HEK293 (cell line): ENCODE data around the gene FHAD1.

Experiments
- CTCF ChIA-PET: fragments of 350-600 bp; formaldehyde crosslinking; extraction: SDS; loops from one replicate; lab custom pipeline; 2021; ENCODE audit warnings: antibody characterized with exemption; lab: Yijun Ruan, JAX
- POLR2A ChIA-PET: fragments of 300-600 bp; formaldehyde crosslinking; extraction: SDS; loops from one replicate; lab custom pipeline; 2020; ENCODE audit warnings: antibody characterized with exemption, inconsistent platforms; lab: Yijun Ruan, JAX
- H3K27ac ChIP-seq: fragments of 200-500 bp; sonication (Bioruptor generic); 2 replicates; pipeline ENCODE4 v1.5.1; 2014; ENCODE audit warnings: low read depth, low read length, control low read depth, inconsistent platforms; ENCODE audit errors: extremely low read depth
- H3K36me3 ChIP-seq, 2 experiments: fragments of 200-500 bp in 1 of 2; sonication (Bioruptor generic) in 1 of 2; 1 replicate in 1 of 2; 2 replicates in 1 of 2; pipeline ENCODE4 v1.5.1; 2014 to 2017; ENCODE audit warnings: inconsistent platforms in 2 of 2, low read length in 2 of 2; ENCODE audit not compliant: control insufficient read depth in 2 of 2, insufficient read depth in 1 of 2
- H3K4me1 ChIP-seq: fragments of 200-500 bp; sonication (Bioruptor generic); 2 replicates; pipeline ENCODE4 v1.5.1; 2014; ENCODE audit warnings: mild to moderate bottlenecking, low read length, inconsistent platforms; ENCODE audit not compliant: control insufficient read depth, insufficient read depth
- H3K4me3 ChIP-seq: 2 replicates; pipeline ENCODE4 v1.5.1; 2011; ENCODE audit warnings: low read depth, mild to moderate bottlenecking, control low read depth, low read length, moderate library complexity
- H3K9me3 ChIP-seq: fragments of 200-500 bp; sonication (Bioruptor generic); 2 replicates; pipeline ENCODE4 v1.5.1; 2014; ENCODE audit warnings: low read depth, low read length, inconsistent platforms; ENCODE audit not compliant: control insufficient read depth, insufficient read depth
- KLF1 ChIP-seq: fragments of 450-650 bp; formaldehyde crosslinking; IDR thresholded peaks from 2 replicates; pipeline ENCODE4 v1.5.1; 2016; ENCODE audit warnings: missing biosample characterization, missing genetic modification characterization
- KLF17 ChIP-seq: fragments of 450-650 bp; formaldehyde crosslinking; IDR thresholded peaks from 2 replicates; pipeline ENCODE4 v1.5.1; 2016; ENCODE audit warnings: missing biosample characterization, missing genetic modification characterization
- KLF7 ChIP-seq: fragments of 450-650 bp; formaldehyde crosslinking; IDR thresholded peaks from 2 replicates; pipeline ENCODE4 v1.5.1; 2016; ENCODE audit warnings: missing biosample characterization, missing genetic modification characterization, borderline replicate concordance
- OSR2 ChIP-seq: fragments of 450-650 bp; formaldehyde crosslinking; IDR thresholded peaks from 2 replicates; pipeline ENCODE4 v1.5.1; 2016; ENCODE audit warnings: missing biosample characterization, missing genetic modification characterization
- SP3 ChIP-seq: fragments of 450-650 bp; formaldehyde crosslinking; IDR thresholded peaks from 2 replicates; pipeline ENCODE4 v1.5.1; 2016; ENCODE audit warnings: missing biosample characterization, missing genetic modification characterization
- ZBTB10 ChIP-seq: fragments of 450-650 bp; formaldehyde crosslinking; IDR thresholded peaks from 2 replicates; pipeline ENCODE4 v1.5.1; 2016; ENCODE audit warnings: missing biosample characterization, missing genetic modification characterization
- ZBTB21 ChIP-seq: fragments of 450-650 bp; formaldehyde crosslinking; IDR thresholded peaks from 2 replicates; pipeline ENCODE4 v1.5.1; 2017; ENCODE audit warnings: missing biosample characterization, missing genetic modification characterization
- ZBTB48 ChIP-seq: fragments of 450-650 bp; formaldehyde crosslinking; IDR thresholded peaks from 2 replicates; pipeline ENCODE4 v1.5.1; 2016; ENCODE audit warnings: missing biosample characterization, missing genetic modification characterization
- ZFP41 ChIP-seq: fragments of 450-650 bp; formaldehyde crosslinking; IDR thresholded peaks from 2 replicates; pipeline ENCODE4 v1.5.1; 2016; ENCODE audit warnings: missing biosample characterization, missing genetic modification characterization, borderline replicate concordance
- ZIC2 ChIP-seq: fragments of 450-650 bp; formaldehyde crosslinking; IDR thresholded peaks from 2 replicates; pipeline ENCODE4 v1.5.1; 2016; ENCODE audit warnings: missing biosample characterization, missing genetic modification characterization
- ZNF112 ChIP-seq: fragments of 450-650 bp; formaldehyde crosslinking; IDR thresholded peaks from 2 replicates; pipeline ENCODE4 v1.5.0; 2017; ENCODE audit warnings: missing biosample characterization, missing genetic modification characterization
- ZNF148 ChIP-seq: fragments of 450-650 bp; formaldehyde crosslinking; IDR thresholded peaks from 2 replicates; pipeline ENCODE4 v1.5.0; 2017; ENCODE audit warnings: missing biosample characterization, missing genetic modification characterization, borderline replicate concordance
- ZNF184 ChIP-seq: fragments of 450-650 bp; IDR thresholded peaks from 2 replicates; pipeline ENCODE4 v1.5.1; 2018; ENCODE audit warnings: missing biosample characterization, mild to moderate bottlenecking, missing genetic modification characterization
- ZNF354C ChIP-seq: fragments of 450-650 bp; formaldehyde crosslinking; IDR thresholded peaks from 2 replicates; pipeline ENCODE4 v1.5.1; 2016; ENCODE audit warnings: missing biosample characterization, missing genetic modification characterization, low read depth, borderline replicate concordance
- ZNF416 ChIP-seq: fragments of 450-650 bp; formaldehyde crosslinking; IDR thresholded peaks from 2 replicates; pipeline ENCODE4 v1.5.1; 2016; ENCODE audit warnings: missing biosample characterization, missing genetic modification characterization
- ZNF426 ChIP-seq: fragments of 450-650 bp; formaldehyde crosslinking; IDR thresholded peaks from 2 replicates; pipeline ENCODE4 v1.5.1; 2017; ENCODE audit warnings: missing biosample characterization, missing genetic modification characterization, mild to moderate bottlenecking, inconsistent platforms, moderate library complexity
- ZNF501 ChIP-seq: fragments of 450-650 bp; formaldehyde crosslinking; IDR thresholded peaks from 2 replicates; pipeline ENCODE4 v1.5.1; 2016; ENCODE audit warnings: missing biosample characterization, missing genetic modification characterization
- ZNF548 ChIP-seq: fragments of 450-650 bp; formaldehyde crosslinking; IDR thresholded peaks from 2 replicates; pipeline ENCODE4 v1.5.1; 2016; ENCODE audit warnings: missing biosample characterization, missing genetic modification characterization
- ZNF610 ChIP-seq: fragments of 450-650 bp; formaldehyde crosslinking; IDR thresholded peaks from 2 replicates; pipeline ENCODE4 v1.5.1; 2016; ENCODE audit warnings: missing biosample characterization, missing genetic modification characterization, borderline replicate concordance
- ZNF654 ChIP-seq: fragments of 450-650 bp; formaldehyde crosslinking; IDR thresholded peaks from 2 replicates; pipeline ENCODE4 v1.5.1; 2016; ENCODE audit warnings: low read depth, missing biosample characterization, missing genetic modification characterization
- ZNF768 ChIP-seq: fragments of 450-650 bp; formaldehyde crosslinking; IDR thresholded peaks from 2 replicates; pipeline ENCODE4 v1.5.1; 2018; ENCODE audit warnings: missing biosample characterization, mild to moderate bottlenecking, missing genetic modification characterization
- TF ChIP-seq, protein P1 (sequence below): fragments of 450-650 bp; formaldehyde crosslinking; IDR thresholded peaks from 2 replicates; pipeline ENCODE4 v1.5.1; 2017; ENCODE audit warnings: missing biosample characterization, missing genetic modification characterization
- TF ChIP-seq, protein P2 (sequence below): fragments of 450-650 bp; formaldehyde crosslinking; IDR thresholded peaks from 2 replicates; pipeline ENCODE4 v1.5.1; 2017; ENCODE audit warnings: missing biosample characterization, mild to moderate bottlenecking, missing genetic modification characterization, moderate library complexity
- TF ChIP-seq, protein P3 (sequence below): fragments of 450-650 bp; IDR thresholded peaks from 2 replicates; pipeline ENCODE4 v1.5.1; 2018; ENCODE audit warnings: missing biosample characterization, missing genetic modification characterization
- TF ChIP-seq, protein P4 (sequence below): sonication (generic); formaldehyde crosslinking; IDR thresholded peaks from 2 replicates; pipeline ENCODE4 v1.8.1; 2022; ENCODE audit warnings: mild to moderate bottlenecking, moderate library complexity, missing genetic modification reagents

FHAD1 gene

DNA sequence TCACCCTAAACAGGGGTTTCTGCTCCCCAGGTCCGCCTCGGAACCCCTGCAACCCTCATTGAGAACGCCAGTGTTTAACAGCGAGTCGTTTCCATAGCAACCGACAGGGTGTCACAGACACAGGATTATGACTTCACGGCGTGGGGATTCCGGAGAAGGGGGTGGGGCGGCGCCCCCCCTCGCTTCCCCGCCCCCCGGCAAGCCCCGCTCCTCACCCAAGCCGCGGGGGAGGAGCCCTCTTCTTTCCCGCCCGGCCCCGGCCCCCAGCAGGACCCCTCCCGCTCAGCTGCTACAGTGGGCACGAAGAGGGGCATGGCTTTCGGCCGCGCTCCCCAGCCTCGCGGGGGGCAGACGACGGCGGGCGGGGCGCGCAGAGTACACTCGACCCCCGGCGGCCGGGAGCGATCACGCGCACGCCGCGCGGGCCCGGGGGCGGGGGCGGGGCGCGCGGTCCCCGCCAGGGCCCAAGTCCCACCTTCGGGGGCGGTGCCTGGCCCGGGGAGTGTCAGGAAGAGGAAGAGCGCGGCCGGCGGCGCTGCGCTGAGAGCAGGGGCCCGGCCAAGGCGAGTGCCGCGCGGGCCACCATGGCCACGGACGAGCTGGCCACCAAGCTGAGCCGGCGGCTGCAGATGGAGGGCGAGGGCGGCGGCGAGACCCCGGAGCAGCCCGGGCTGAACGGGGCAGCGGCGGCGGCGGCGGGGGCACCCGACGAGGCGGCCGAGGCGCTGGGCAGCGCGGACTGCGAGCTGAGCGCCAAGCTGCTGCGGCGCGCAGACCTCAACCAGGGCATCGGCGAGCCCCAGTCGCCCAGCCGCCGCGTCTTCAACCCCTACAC, 162.6 kb downstream of the FHAD1 start, which contains the start of gene EFHD2:
Gene EFHD2 (plus strand): TSS at position 501 of the 835 bp plus-strand sequence. CDS start 84 bp downstream, at position 585.
- Histone ChIP-seq H3K4me3 (peak within 1 kb of the TSS; percentile 72), H3K9me3 (no peaks in the 10 kb centered on the region), H3K27ac (peak within 1 kb of the TSS; percentile 61; the same call in 1 of the 2 replicates), H3K36me3 (peaks cover 0 to 17% of the 10 kb centered on the region in 2 experiments; a peak in 1 of 3 replicates), H3K4me1 (peaks cover 3% of the 10 kb centered on the region; the same call in 1 of the 2 replicates)
- ChIA-PET CTCF (interaction anchor here (0.6 to 0.7 kb wide), 4 partner anchors 41 to 208 kb away, joined by 3 to 4 read pairs (median 3); no protein-coding TSS in a partner anchor), POLR2A (interaction anchor here (0.7 kb wide), 1 partner anchor 8 kb away, joined by 3 read pairs; no protein-coding TSS in a partner anchor)
- TF ChIP-seq ZNF416 (no peak), ZNF610 (tag by site-specific recombination) (no peak), ZIC2 (tag by site-specific recombination) (peak; percentile 60), ZNF654 (tag by site-specific recombination) (no peak), ZNF501 (tag by site-specific recombination) (no peak), ZNF184 (tag by site-specific recombination) (no peak), ZFP41 (tag by site-specific recombination) (no peak), ZNF768 (tag by site-specific recombination) (no peak), ZNF426 (tag by site-specific recombination) (no peak), OSR2 (tag by site-specific recombination) (no peak), ZNF148 (tag by site-specific recombination) (no peak), ZBTB48 (no peak), KLF1 (peak; percentile 69), ZBTB21 (tag by site-specific recombination) (peak; percentile 86), SP3 (tag by site-specific recombination) (peak; percentile 90), ZNF354C (tag by site-specific recombination) (no peak), ZBTB10 (tag by site-specific recombination) (peak; percentile 88), ZNF548 (tag by site-specific recombination) (no peak), KLF7 (peak; percentile 49; the same call in 1 of the 2 replicates), ZNF112 (no peak), KLF17 (tag by site-specific recombination) (peak; percentile 50)
- TF ChIP-seq, protein P1, sequence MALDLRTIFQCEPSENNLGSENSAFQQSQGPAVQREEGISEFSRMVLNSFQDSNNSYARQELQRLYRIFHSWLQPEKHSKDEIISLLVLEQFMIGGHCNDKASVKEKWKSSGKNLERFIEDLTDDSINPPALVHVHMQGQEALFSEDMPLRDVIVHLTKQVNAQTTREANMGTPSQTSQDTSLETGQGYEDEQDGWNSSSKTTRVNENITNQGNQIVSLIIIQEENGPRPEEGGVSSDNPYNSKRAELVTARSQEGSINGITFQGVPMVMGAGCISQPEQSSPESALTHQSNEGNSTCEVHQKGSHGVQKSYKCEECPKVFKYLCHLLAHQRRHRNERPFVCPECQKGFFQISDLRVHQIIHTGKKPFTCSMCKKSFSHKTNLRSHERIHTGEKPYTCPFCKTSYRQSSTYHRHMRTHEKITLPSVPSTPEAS: no peak
- TF ChIP-seq, protein P2, sequence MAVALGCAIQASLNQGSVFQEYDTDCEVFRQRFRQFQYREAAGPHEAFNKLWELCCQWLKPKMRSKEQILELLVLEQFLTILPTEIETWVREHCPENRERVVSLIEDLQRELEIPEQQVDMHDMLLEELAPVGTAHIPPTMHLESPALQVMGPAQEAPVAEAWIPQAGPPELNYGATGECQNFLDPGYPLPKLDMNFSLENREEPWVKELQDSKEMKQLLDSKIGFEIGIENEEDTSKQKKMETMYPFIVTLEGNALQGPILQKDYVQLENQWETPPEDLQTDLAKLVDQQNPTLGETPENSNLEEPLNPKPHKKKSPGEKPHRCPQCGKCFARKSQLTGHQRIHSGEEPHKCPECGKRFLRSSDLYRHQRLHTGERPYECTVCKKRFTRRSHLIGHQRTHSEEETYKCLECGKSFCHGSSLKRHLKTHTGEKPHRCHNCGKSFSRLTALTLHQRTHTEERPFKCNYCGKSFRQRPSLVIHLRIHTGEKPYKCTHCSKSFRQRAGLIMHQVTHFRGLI (tag by site-specific recombination): no peak
- TF ChIP-seq, protein P3, sequence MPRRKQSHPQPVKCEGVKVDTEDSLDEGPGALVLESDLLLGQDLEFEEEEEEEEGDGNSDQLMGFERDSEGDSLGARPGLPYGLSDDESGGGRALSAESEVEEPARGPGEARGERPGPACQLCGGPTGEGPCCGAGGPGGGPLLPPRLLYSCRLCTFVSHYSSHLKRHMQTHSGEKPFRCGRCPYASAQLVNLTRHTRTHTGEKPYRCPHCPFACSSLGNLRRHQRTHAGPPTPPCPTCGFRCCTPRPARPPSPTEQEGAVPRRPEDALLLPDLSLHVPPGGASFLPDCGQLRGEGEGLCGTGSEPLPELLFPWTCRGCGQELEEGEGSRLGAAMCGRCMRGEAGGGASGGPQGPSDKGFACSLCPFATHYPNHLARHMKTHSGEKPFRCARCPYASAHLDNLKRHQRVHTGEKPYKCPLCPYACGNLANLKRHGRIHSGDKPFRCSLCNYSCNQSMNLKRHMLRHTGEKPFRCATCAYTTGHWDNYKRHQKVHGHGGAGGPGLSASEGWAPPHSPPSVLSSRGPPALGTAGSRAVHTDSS (tag by site-specific recombination): peak; percentile 70; the same call in 1 of the 2 replicates
- TF ChIP-seq, protein P4, sequence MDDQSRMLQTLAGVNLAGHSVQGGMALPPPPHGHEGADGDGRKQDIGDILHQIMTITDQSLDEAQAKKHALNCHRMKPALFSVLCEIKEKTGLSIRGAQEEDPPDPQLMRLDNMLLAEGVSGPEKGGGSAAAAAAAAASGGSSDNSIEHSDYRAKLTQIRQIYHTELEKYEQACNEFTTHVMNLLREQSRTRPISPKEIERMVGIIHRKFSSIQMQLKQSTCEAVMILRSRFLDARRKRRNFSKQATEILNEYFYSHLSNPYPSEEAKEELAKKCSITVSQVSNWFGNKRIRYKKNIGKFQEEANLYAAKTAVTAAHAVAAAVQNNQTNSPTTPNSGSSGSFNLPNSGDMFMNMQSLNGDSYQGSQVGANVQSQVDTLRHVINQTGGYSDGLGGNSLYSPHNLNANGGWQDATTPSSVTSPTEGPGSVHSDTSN: peak; percentile 48; the same call in 1 of the 2 replicates
